ENCODE data around the gene BMPER. TPM values are rescaled to one million over a fixed set of nuclear protein-coding genes. Genes with fewer than 3 reads are reported as not detected.
A peak's percentile ranks its signal among the peaks of the same experiment; 100 is the strongest.

BMPER gene
- total and polyA plus RNA-seq, 2 donors (not counting 1 experiment from before 2014, with no cell fraction given), result 12.2 to 15.9 TPM

DNA sequence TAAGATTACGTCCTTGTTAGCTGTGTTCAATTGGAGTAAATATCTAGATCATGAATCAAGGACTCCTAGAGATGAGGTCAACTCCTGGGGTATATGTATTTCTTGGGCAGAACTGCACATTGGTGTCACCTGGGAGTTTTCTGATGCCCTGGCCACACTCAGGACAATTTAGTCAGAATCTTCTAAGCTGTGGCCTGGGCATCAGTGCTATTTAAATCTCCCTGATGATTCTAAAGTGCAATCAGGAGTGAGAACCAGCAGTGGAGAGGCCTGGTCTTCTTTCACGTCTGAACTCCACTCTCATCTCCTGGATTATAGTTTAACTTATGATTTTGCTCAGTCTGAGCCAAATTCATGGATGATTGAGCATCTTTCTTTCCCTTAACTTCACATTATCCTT, 218.0 kb downstream of the BMPER start:
- Histone ChIP-seq H3K4me2 (ENCODE audit: extremely low read depth, insufficient read depth, low read length) (no peak overlapping the region), H3K9ac (ENCODE audit: insufficient read depth, low read length) (no peak overlapping the region), H2AFZ (ENCODE audit: low read length) (no peak overlapping the region), H3K9me3 (ENCODE audit: control insufficient read depth, insufficient read depth, low read depth, low read length) (no peaks in the 10 kb centered on the region), H3K36me3 (ENCODE audit: control insufficient read depth, insufficient read depth, low read length) (no peaks in the 10 kb centered on the region), H3K27ac (ENCODE audit: insufficient read depth, low read length) (no peak overlapping the region), H3K4me3 (replicated peaks in 1 of 4; ENCODE audit: control extremely low read depth in 1 of 4, insufficient read depth in 1 of 4, low read depth in 3 of 4, low read length in 4 of 4) (no peak overlapping the region), H3K27me3 (ENCODE audit: control insufficient read depth, insufficient read depth, low read length) (no peaks in the 10 kb centered on the region), H4K20me1 (ENCODE audit: control insufficient read depth, extremely low read depth, insufficient read depth, low read length) (no peaks in the 10 kb centered on the region), H3K79me2 (ENCODE audit: control insufficient read depth, insufficient read depth, low read length) (no peaks in the 10 kb centered on the region), H3K4me1 (ENCODE audit: control insufficient read depth, extremely low read depth, insufficient read depth, low read length) (no peaks in the 10 kb centered on the region)
- no peak for TF ChIP-seq EZH2 (IDR thresholded peaks at IDR 0.05; ENCODE audit: low read length, missing control alignments)
- TF ChIP-seq, protein P1, sequence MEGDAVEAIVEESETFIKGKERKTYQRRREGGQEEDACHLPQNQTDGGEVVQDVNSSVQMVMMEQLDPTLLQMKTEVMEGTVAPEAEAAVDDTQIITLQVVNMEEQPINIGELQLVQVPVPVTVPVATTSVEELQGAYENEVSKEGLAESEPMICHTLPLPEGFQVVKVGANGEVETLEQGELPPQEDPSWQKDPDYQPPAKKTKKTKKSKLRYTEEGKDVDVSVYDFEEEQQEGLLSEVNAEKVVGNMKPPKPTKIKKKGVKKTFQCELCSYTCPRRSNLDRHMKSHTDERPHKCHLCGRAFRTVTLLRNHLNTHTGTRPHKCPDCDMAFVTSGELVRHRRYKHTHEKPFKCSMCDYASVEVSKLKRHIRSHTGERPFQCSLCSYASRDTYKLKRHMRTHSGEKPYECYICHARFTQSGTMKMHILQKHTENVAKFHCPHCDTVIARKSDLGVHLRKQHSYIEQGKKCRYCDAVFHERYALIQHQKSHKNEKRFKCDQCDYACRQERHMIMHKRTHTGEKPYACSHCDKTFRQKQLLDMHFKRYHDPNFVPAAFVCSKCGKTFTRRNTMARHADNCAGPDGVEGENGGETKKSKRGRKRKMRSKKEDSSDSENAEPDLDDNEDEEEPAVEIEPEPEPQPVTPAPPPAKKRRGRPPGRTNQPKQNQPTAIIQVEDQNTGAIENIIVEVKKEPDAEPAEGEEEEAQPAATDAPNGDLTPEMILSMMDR (conservative IDR thresholded peaks at IDR 0.05 in 1 of 2, IDR thresholded peaks at IDR 0.05 in 1 of 2; ENCODE audit: low read depth in 1 of 2, low read length in 2 of 2), result no peak
- DNase-seq (ENCODE audit: low read depth in 2 of 2), result no peak

DNA sequence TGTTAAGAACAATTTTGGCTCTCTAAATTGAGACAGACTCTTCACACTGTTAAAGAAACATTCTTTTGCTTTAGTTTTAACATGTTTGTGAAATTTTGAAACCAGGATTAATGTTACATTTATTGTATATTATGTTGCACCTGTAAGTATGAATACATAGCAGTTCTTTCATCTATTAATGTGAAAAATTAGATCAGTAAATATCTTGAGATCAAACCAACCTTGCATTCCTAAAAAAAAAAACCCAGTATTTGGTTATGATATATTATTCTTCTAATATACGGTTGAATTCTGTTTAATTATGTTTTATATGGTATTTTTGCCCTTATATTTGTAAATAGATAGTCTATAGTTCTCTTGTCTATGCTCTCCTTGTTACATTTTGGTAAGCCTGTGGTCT, 219.4 kb downstream of the BMPER start:
- Histone ChIP-seq H3K4me3 (replicated peaks in 1 of 4; ENCODE audit: control extremely low read depth in 1 of 4, insufficient read depth in 1 of 4, low read depth in 3 of 4, low read length in 4 of 4) (no peak overlapping the region), H3K9ac (ENCODE audit: insufficient read depth, low read length) (no peak overlapping the region), H3K4me1 (ENCODE audit: control insufficient read depth, extremely low read depth, insufficient read depth, low read length) (no peaks in the 10 kb centered on the region), H3K79me2 (ENCODE audit: control insufficient read depth, insufficient read depth, low read length) (no peaks in the 10 kb centered on the region), H3K36me3 (ENCODE audit: control insufficient read depth, insufficient read depth, low read length) (no peaks in the 10 kb centered on the region), H3K9me3 (ENCODE audit: control insufficient read depth, insufficient read depth, low read depth, low read length) (no peaks in the 10 kb centered on the region), H3K27me3 (ENCODE audit: control insufficient read depth, insufficient read depth, low read length) (no peaks in the 10 kb centered on the region), H3K27ac (ENCODE audit: insufficient read depth, low read length) (no peak overlapping the region), H4K20me1 (ENCODE audit: control insufficient read depth, extremely low read depth, insufficient read depth, low read length) (no peaks in the 10 kb centered on the region), H3K4me2 (ENCODE audit: extremely low read depth, insufficient read depth, low read length) (no peak overlapping the region), H2AFZ (ENCODE audit: low read length) (no peak overlapping the region)
- no peak for DNase-seq (ENCODE audit: low read depth in 2 of 2)
- TF ChIP-seq, protein P1 (conservative IDR thresholded peaks at IDR 0.05 in 1 of 2, IDR thresholded peaks at IDR 0.05 in 1 of 2; ENCODE audit: low read depth in 1 of 2, low read length in 2 of 2), result no peak
- TF ChIP-seq EZH2 (IDR thresholded peaks at IDR 0.05; ENCODE audit: low read length, missing control alignments), result no peak

DNA sequence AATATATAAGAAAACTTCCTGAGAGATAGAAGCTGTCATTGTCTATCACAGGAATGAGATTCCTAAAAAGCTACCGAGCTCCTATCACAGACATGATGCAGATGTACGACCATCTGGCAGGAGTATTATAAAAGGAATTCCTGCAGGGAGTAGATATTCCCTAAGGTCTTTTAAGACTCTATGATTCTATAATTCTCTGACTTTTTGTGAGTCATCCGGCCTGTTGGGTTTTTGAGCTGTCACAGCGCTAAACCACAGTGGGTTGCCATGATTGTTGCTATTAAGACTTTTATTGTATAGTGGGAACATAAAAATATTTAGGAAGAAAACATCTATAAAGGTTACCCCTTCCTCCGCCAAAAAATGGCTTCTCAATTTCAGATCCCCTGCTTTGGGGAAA, 223.4 kb downstream of the BMPER start:
- Histone ChIP-seq H3K27ac (ENCODE audit: insufficient read depth, low read length) (no peak overlapping the region), H3K27me3 (ENCODE audit: control insufficient read depth, insufficient read depth, low read length) (no peaks in the 10 kb centered on the region), H4K20me1 (ENCODE audit: control insufficient read depth, extremely low read depth, insufficient read depth, low read length) (no peaks in the 10 kb centered on the region), H3K4me2 (ENCODE audit: extremely low read depth, insufficient read depth, low read length) (no peak overlapping the region), H3K4me1 (ENCODE audit: control insufficient read depth, extremely low read depth, insufficient read depth, low read length) (peaks cover 3% of the 10 kb centered on the region), H2AFZ (ENCODE audit: low read length) (no peak overlapping the region), H3K36me3 (ENCODE audit: control insufficient read depth, insufficient read depth, low read length) (no peaks in the 10 kb centered on the region), H3K9me3 (ENCODE audit: control insufficient read depth, insufficient read depth, low read depth, low read length) (no peaks in the 10 kb centered on the region), H3K79me2 (ENCODE audit: control insufficient read depth, insufficient read depth, low read length) (no peaks in the 10 kb centered on the region), H3K9ac (ENCODE audit: insufficient read depth, low read length) (no peak overlapping the region), H3K4me3 (replicated peaks in 1 of 4; ENCODE audit: control extremely low read depth in 1 of 4, insufficient read depth in 1 of 4, low read depth in 3 of 4, low read length in 4 of 4) (no peak overlapping the region)
- peak in 1 of 2 donors; percentile 63 for DNase-seq (ENCODE audit: low read depth in 2 of 2)
- TF ChIP-seq, protein P1 (conservative IDR thresholded peaks at IDR 0.05 in 1 of 2, IDR thresholded peaks at IDR 0.05 in 1 of 2; ENCODE audit: low read depth in 1 of 2, low read length in 2 of 2), result no peak
- TF ChIP-seq EZH2 (IDR thresholded peaks at IDR 0.05; ENCODE audit: low read length, missing control alignments), result no peak
